Measurements from ENCODE around the gene RORC. TPM values are rescaled to one million over a fixed set of nuclear protein-coding genes. Genes with fewer than 3 reads are reported as not detected.

The RORC gene
- total and polyA plus RNA-seq, 2 donors, result 19.9 to 56.8 TPM

DNA sequence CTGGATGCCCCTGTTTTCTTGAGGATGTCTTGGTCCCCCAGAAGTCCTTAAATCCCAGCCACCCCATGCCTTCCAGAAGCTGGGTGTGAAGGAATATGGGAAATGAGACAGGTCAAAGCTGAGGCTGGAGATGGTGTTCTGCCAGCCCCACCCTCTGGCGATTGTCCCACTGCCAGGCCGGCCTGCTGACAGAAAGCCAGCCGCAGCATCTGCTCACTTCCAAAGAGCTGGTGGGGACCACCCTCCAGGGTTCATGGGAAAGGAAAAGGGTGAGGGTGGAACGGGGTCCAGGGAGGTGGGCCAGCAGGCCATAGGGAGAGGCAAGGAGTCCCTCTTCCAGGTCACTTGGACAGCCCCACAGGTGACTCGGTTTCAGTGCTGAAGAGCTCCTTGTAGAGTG is 24.5 kb downstream of the RORC start:
- DNase-seq (ENCODE audit: low read depth in 6 of 9, low spot score in 9 of 9), result no peak
- no peak overlapping the region for H3K27ac ChIP-seq (ENCODE audit: low read depth in 1 of 2, low read length in 1 of 2)

DNA sequence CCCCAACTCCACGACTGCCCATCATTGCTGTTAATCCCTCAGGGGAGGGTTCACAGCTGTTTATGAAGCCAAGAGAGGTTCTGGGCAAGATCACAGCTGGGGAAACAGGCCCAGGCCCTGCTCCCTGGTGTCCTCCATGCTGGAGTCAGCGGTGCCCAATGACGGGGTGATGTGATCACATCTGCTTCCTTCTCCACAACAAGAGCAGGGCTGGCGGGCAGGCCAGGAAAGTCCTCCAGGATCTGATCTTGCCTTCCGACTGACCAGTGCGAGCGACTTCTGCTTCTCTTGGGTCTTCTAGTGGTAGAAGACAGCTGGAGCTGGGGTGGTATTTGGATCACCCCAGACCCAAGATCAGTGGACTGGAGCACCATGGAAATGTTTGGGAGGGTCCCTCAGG is 25.4 kb downstream of the RORC start:
- DNase-seq (ENCODE audit: low read depth in 6 of 9, low spot score in 9 of 9), result no peak
- Histone ChIP-seq H3K9me3 (ENCODE audit: control insufficient read depth in 2 of 2, insufficient read depth in 1 of 2, low read length in 1 of 2) (no peaks in the 10 kb centered on the region), H3K27me3 (ENCODE audit: control insufficient read depth in 2 of 2, insufficient read depth in 1 of 2, low read length in 1 of 2) (no peaks in the 10 kb centered on the region), H3K27ac (ENCODE audit: low read depth in 1 of 2, low read length in 1 of 2) (peak overlapping the region in 1 of 2 donors; percentile 11), H3K4me3 (ENCODE audit: low read length in 2 of 2) (no peak overlapping the region), H3K36me3 (ENCODE audit: control insufficient read depth in 2 of 2, insufficient read depth in 2 of 2, low read length in 1 of 2) (peaks cover 34 to 50% of the 10 kb centered on the region in 2 donors), H3K4me1 (ENCODE audit: control insufficient read depth in 2 of 2, insufficient read depth in 2 of 2, low read length in 2 of 2) (peaks cover 0 to 8% of the 10 kb centered on the region in 2 donors)
- 96% methylated on average over 7 of the region's 7 CpGs for WGBS

More for the DNA sequence above, 24.5 kb downstream of the RORC start:
- 97% methylated on average over 5 of the region's 5 CpGs for WGBS
- H3K9me3 ChIP-seq (ENCODE audit: control insufficient read depth in 2 of 2, insufficient read depth in 1 of 2, low read length in 1 of 2), result no peaks in the 10 kb centered on the region
- no peak overlapping the region for H3K4me3 ChIP-seq (ENCODE audit: low read length in 2 of 2)
- H3K4me1 ChIP-seq (ENCODE audit: control insufficient read depth in 2 of 2, insufficient read depth in 2 of 2, low read length in 2 of 2), result peaks cover 0 to 8% of the 10 kb centered on the region in 2 donors
- H3K27me3 ChIP-seq (ENCODE audit: control insufficient read depth in 2 of 2, insufficient read depth in 1 of 2, low read length in 1 of 2), result no peaks in the 10 kb centered on the region
- H3K36me3 ChIP-seq (ENCODE audit: control insufficient read depth in 2 of 2, insufficient read depth in 2 of 2, low read length in 1 of 2), result peaks cover 42 to 60% of the 10 kb centered on the region in 2 donors

DNA sequence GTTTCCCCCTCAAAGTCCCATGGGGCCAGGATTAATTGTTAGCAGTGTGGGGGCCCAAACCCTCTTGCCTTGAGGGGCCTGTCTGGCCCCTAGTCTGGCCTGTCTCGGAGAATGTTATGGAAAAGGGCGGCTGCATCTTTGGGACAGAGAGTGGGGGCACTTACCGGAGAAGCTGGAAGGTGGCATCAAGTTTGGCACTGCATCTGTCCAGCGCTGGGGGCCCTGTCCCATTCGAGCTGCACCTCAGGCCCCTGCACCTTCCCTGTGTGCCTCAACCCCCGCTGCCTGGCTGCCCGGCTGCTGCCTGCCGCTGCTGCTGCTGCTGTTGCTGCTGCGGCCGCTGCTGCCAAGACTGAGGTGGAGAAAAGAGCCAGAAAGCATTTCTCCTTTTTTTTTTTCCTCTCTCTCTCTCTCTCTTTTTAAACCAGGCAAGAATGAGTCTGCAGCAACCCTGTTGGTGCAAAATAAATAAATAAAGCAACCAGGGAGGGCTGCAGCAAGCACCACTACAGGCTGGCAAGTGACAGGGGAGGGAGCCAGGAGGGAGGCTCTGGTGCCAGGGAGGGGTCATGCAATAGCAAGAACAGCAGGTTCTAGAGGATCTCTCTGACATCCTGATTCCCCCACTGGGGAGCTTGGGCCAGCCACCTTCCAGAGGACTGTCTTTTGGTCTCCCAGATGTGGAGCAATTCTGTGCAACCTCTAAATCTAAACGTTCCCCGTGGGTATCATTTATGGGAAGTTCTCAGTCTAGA is 26.4 kb downstream of the RORC start, which contains the start of gene LINGO4:
TSS of gene LINGO4 (minus strand) at position 354 of the 755 bp plus-strand sequence. CDS start 2,715 bp downstream, outside the sequence.
- peaks cover 0 to 2% of the 10 kb centered on the region in 2 donors for H3K27me3 ChIP-seq (ENCODE audit: control insufficient read depth in 2 of 2, insufficient read depth in 1 of 2, low read length in 1 of 2)
- peak within 1 kb of the TSS; percentile 18 to 50 for H3K27ac ChIP-seq (ENCODE audit: low read depth in 1 of 2, low read length in 1 of 2)
- WGBS, result 87% methylated on average over 12 of the region's 12 CpGs
- DNase-seq (ENCODE audit: low read depth in 6 of 9, low spot score in 9 of 9), result no peak
- no peaks in the 10 kb centered on the region for H3K9me3 ChIP-seq (ENCODE audit: control insufficient read depth in 2 of 2, insufficient read depth in 1 of 2, low read length in 1 of 2)
- peaks cover 27 to 43% of the 10 kb centered on the region in 2 donors for H3K36me3 ChIP-seq (ENCODE audit: control insufficient read depth in 2 of 2, insufficient read depth in 2 of 2, low read length in 1 of 2)
- no peak within 1 kb of the TSS for H3K4me3 ChIP-seq (ENCODE audit: low read length in 2 of 2)
- H3K4me1 ChIP-seq (ENCODE audit: control insufficient read depth in 2 of 2, insufficient read depth in 2 of 2, low read length in 2 of 2), result peaks cover 0 to 16% of the 10 kb centered on the region in 2 donors

DNA sequence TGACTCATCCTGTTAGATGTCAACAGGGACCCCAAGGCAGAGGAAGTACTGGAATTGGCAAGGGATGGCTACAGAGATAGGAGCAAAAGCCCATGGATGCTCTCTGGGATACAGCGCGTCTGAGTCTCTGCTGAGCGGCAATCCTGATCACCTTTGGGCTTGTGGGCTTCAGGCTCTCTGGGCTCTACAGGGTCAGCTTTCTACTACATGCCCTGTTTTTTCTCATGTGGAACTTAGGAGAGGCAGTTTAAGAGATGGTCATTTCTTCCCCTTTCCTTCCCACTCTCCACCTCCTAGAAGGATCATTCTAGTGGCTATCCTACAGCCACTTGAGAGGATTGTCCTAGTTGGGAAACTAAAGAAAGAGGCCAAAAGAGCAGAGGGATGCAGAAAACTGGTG is 27.7 kb downstream of the RORC start:
- DNase-seq (ENCODE audit: low read depth in 6 of 9, low spot score in 9 of 9), result no peak
- H3K27me3 ChIP-seq (ENCODE audit: control insufficient read depth in 2 of 2, insufficient read depth in 1 of 2, low read length in 1 of 2), result peaks cover 0 to 5% of the 10 kb centered on the region in 2 donors
- WGBS, result 100% methylated on average over 3 of the region's 3 CpGs

DNA sequence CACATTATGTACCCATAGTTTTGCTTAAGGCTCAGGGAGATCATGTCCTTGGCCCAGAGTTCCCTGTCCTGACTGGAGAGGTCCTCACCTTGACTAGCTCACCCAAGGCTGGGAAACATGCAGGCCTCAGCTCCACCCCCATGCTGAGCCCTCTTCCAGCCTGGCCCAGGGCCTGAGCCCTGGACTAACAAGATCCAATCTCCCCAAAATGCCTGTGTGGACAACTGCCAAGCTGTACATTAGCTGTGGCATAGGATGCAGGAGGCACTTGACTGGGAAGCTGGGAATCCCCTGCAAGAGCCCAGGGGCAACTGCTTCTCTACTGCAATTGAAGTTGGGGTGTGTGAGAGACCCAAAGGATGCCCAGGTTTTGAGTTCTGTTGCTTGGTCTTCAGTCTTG is 28.4 kb downstream of the RORC start:
- DNase-seq (ENCODE audit: low read depth in 6 of 9, low spot score in 9 of 9), result no peak
- Histone ChIP-seq H3K4me3 (ENCODE audit: low read length in 2 of 2) (no peak overlapping the region), H3K36me3 (ENCODE audit: control insufficient read depth in 2 of 2, insufficient read depth in 2 of 2, low read length in 1 of 2) (peaks cover 15 to 23% of the 10 kb centered on the region in 2 donors), H3K27me3 (ENCODE audit: control insufficient read depth in 2 of 2, insufficient read depth in 1 of 2, low read length in 1 of 2) (peaks cover 0 to 5% of the 10 kb centered on the region in 2 donors), H3K9me3 (ENCODE audit: control insufficient read depth in 2 of 2, insufficient read depth in 1 of 2, low read length in 1 of 2) (no peaks in the 10 kb centered on the region), H3K27ac (ENCODE audit: low read depth in 1 of 2, low read length in 1 of 2) (no peak overlapping the region), H3K4me1 (ENCODE audit: control insufficient read depth in 2 of 2, insufficient read depth in 2 of 2, low read length in 2 of 2) (peaks cover 0 to 22% of the 10 kb centered on the region in 2 donors)

More for the DNA sequence above, 27.7 kb downstream of the RORC start:
- Histone ChIP-seq H3K36me3 (ENCODE audit: control insufficient read depth in 2 of 2, insufficient read depth in 2 of 2, low read length in 1 of 2) (peaks cover 18 to 30% of the 10 kb centered on the region in 2 donors), H3K4me3 (ENCODE audit: low read length in 2 of 2) (no peak overlapping the region), H3K27ac (ENCODE audit: low read depth in 1 of 2, low read length in 1 of 2) (no peak overlapping the region), H3K9me3 (ENCODE audit: control insufficient read depth in 2 of 2, insufficient read depth in 1 of 2, low read length in 1 of 2) (no peaks in the 10 kb centered on the region), H3K4me1 (ENCODE audit: control insufficient read depth in 2 of 2, insufficient read depth in 2 of 2, low read length in 2 of 2) (peaks cover 0 to 22% of the 10 kb centered on the region in 2 donors)

DNA sequence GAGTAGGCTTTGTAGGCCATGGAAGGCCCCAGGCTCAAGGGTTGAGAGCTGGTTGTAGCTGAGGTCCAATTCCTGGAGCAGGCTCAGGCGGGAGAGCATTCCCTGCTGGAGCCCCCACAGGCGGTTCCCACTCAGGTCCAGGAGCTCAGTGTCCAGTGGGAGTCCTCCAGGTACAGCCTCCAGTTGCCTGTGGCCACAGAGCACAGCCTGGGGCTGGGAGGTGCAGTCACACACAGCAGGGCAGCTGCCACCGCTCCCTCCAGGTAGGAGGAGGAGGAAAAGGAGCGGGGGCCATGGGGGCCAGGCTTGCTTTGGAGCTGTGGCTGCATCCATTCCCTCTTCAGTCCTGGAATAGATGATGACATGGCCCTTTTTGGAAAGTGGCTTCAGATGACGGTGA is 29.2 kb downstream of the RORC start:
- peaks cover 7 to 16% of the 10 kb centered on the region in 2 donors for H3K36me3 ChIP-seq (ENCODE audit: control insufficient read depth in 2 of 2, insufficient read depth in 2 of 2, low read length in 1 of 2)
- H3K4me3 ChIP-seq (ENCODE audit: low read length in 2 of 2), result no peak overlapping the region
- no peaks in the 10 kb centered on the region for H3K9me3 ChIP-seq (ENCODE audit: control insufficient read depth in 2 of 2, insufficient read depth in 1 of 2, low read length in 1 of 2)
- no peak for DNase-seq (ENCODE audit: low read depth in 6 of 9, low spot score in 9 of 9)
- WGBS, result 95% methylated on average over 5 of the region's 5 CpGs
- H3K27ac ChIP-seq (ENCODE audit: low read depth in 1 of 2, low read length in 1 of 2), result no peak overlapping the region
- H3K27me3 ChIP-seq (ENCODE audit: control insufficient read depth in 2 of 2, insufficient read depth in 1 of 2, low read length in 1 of 2), result peaks cover 0 to 5% of the 10 kb centered on the region in 2 donors
- H3K4me1 ChIP-seq (ENCODE audit: control insufficient read depth in 2 of 2, insufficient read depth in 2 of 2, low read length in 2 of 2), result peaks cover 0 to 22% of the 10 kb centered on the region in 2 donors

DNA sequence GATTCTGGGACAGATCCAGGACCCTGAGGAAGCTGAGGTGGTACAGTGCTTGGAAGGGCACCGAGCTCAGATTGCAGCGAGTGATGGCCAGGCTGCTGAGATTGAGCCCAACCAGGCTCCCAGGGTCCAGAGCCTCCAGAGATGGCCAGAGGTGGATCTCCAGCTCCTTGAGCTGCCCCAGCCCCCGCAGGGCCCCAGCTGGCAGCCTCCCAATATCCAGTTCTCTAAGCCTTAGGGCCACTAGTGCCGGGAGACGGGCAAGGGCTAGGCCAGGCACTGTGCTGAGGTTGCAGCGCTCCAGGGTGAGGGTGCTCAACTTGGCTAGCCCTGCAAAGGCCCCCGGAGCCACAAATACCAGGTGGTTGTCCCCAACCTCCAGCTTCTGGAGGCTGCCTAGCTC is 29.8 kb downstream of the RORC start:
- no peak overlapping the region for H3K27ac ChIP-seq (ENCODE audit: low read depth in 1 of 2, low read length in 1 of 2)
- 97% methylated on average over 7 of the region's 7 CpGs for WGBS
- H3K4me1 ChIP-seq (ENCODE audit: control insufficient read depth in 2 of 2, insufficient read depth in 2 of 2, low read length in 2 of 2), result peaks cover 0 to 22% of the 10 kb centered on the region in 2 donors
- H3K27me3 ChIP-seq (ENCODE audit: control insufficient read depth in 2 of 2, insufficient read depth in 1 of 2, low read length in 1 of 2), result peaks cover 0 to 5% of the 10 kb centered on the region in 2 donors
- H3K4me3 ChIP-seq (ENCODE audit: low read length in 2 of 2), result no peak overlapping the region
- H3K9me3 ChIP-seq (ENCODE audit: control insufficient read depth in 2 of 2, insufficient read depth in 1 of 2, low read length in 1 of 2), result no peaks in the 10 kb centered on the region
- peaks cover 2 to 11% of the 10 kb centered on the region in 2 donors for H3K36me3 ChIP-seq (ENCODE audit: control insufficient read depth in 2 of 2, insufficient read depth in 2 of 2, low read length in 1 of 2)
- no peak for DNase-seq (ENCODE audit: low read depth in 6 of 9, low spot score in 9 of 9)

DNA sequence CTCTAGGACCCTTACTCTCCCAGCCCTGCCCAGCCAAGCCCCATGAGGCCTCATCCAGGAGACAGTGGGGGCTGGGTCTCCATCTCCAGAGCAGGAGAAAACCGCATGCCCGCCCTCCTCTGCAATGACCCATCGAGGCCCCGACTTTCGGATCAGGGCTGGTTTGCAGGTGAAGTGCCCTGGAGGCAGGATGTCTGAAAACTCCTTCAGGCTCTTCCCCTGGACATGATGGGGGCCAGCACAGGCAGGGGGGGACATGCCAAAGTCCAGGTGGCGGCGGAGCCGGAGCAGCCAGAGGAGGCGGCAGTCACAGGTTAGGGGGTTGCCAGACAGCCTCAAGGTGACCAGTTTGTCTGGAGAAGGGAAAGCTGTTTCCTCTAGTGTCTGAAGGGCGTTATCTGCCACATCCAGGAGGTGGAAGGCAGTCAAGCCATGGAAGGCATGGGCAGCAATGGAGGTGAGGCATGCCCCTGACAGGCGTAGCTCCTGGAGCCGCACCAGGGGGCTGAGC is 30.2 kb downstream of the RORC start:
- 99% methylated on average over 12 of the region's 12 CpGs for WGBS

DNA sequence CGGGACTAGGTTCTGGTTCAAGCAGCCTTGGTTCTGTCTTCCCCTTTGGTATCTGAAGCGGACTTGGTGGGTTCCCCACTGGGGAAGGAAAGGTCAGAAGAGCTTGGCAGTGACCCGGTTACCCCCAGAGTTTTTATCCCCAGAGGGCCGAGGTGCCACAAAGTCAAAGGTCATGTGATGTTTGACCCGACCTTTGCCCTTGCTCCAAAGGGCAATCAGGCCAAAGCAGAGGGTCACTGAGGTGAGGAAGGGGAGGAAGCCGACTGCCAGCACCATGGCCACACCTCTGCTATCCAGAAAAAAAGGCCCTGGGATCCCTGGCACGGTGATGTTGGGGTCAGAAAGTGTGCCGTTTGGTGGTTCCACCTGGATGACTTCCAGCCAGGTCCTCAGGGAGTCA is 30.8 kb downstream of the RORC start:
- WGBS, result 83% methylated on average over 8 of the region's 8 CpGs
- Histone ChIP-seq H3K4me1 (ENCODE audit: control insufficient read depth in 2 of 2, insufficient read depth in 2 of 2, low read length in 2 of 2) (peaks cover 0 to 22% of the 10 kb centered on the region in 2 donors), H3K9me3 (ENCODE audit: control insufficient read depth in 2 of 2, insufficient read depth in 1 of 2, low read length in 1 of 2) (no peaks in the 10 kb centered on the region), H3K36me3 (ENCODE audit: control insufficient read depth in 2 of 2, insufficient read depth in 2 of 2, low read length in 1 of 2) (peaks cover 0 to 3% of the 10 kb centered on the region in 2 donors), H3K27ac (ENCODE audit: low read depth in 1 of 2, low read length in 1 of 2) (no peak overlapping the region), H3K27me3 (ENCODE audit: control insufficient read depth in 2 of 2, insufficient read depth in 1 of 2, low read length in 1 of 2) (peaks cover 0 to 5% of the 10 kb centered on the region in 2 donors), H3K4me3 (ENCODE audit: low read length in 2 of 2) (no peak overlapping the region)
- DNase-seq (ENCODE audit: low read depth in 6 of 9, low spot score in 9 of 9), result no peak

More for the DNA sequence above, 30.2 kb downstream of the RORC start:
- DNase-seq (ENCODE audit: low read depth in 6 of 9, low spot score in 9 of 9), result no peak
- Histone ChIP-seq H3K9me3 (ENCODE audit: control insufficient read depth in 2 of 2, insufficient read depth in 1 of 2, low read length in 1 of 2) (no peaks in the 10 kb centered on the region), H3K27ac (ENCODE audit: low read depth in 1 of 2, low read length in 1 of 2) (no peak overlapping the region), H3K4me3 (ENCODE audit: low read length in 2 of 2) (no peak overlapping the region), H3K27me3 (ENCODE audit: control insufficient read depth in 2 of 2, insufficient read depth in 1 of 2, low read length in 1 of 2) (peaks cover 0 to 5% of the 10 kb centered on the region in 2 donors), H3K4me1 (ENCODE audit: control insufficient read depth in 2 of 2, insufficient read depth in 2 of 2, low read length in 2 of 2) (peaks cover 0 to 22% of the 10 kb centered on the region in 2 donors), H3K36me3 (ENCODE audit: control insufficient read depth in 2 of 2, insufficient read depth in 2 of 2, low read length in 1 of 2) (peaks cover 0 to 6% of the 10 kb centered on the region in 2 donors)

All from thymus (tissue), 11 donors.